GM12875 (cell line): ENCODE results near the gene TTC38.
"Not testable (repeated sequence)": the region's sequence is repeated elsewhere in the genome, so short reads cannot be mapped to it uniquely, and the experiment has no call there.

Source experiments
- H3K4me3 ChIP-seq: one replicate; pipeline ENCODE4 v1.5.1; 2011; ENCODE audit warnings: low read depth, low read length, control low read depth
- CTCF ChIP-seq: IDR thresholded peaks from 2 replicates; pipeline ENCODE4 v1.5.1; 2011; ENCODE audit warnings: low read depth, mild to moderate bottlenecking, control low read depth, inconsistent platforms, low read length, moderate library complexity, borderline replicate concordance; ENCODE audit not compliant: insufficient read depth

Gene TTC38

GRCh38 chr22:46309526-46310085 is 41.8 kb downstream of the TTC38 start:
- no peak for TF ChIP-seq CTCF

GRCh38 chr22:46312056-46312455 is 44.2 kb downstream of the TTC38 start:
- no peak overlapping the region for H3K4me3 ChIP-seq
- TF ChIP-seq CTCF = no peak

More at GRCh38 chr22:46309526-46310085, 41.8 kb downstream of the TTC38 start:
- no peak overlapping the region for H3K4me3 ChIP-seq

GRCh38 chr22:46312848-46313247 is 45.0 kb downstream of the TTC38 start:
- H3K4me3 ChIP-seq = not testable (repeated sequence)

GRCh38 chr22:46315976-46316375 is 48.2 kb downstream of the TTC38 start:
- no peak for TF ChIP-seq CTCF
- H3K4me3 ChIP-seq = no peak overlapping the region

- no peak for TF ChIP-seq CTCF
- H3K4me3 ChIP-seq = no peak overlapping the region
Measured at GRCh38 chr22:46317646-46318045, 49.8 kb downstream of the TTC38 start.

GRCh38 chr22:46318576-46318975 is 50.8 kb downstream of the TTC38 start:
- H3K4me3 ChIP-seq = no peak overlapping the region
- no peak for TF ChIP-seq CTCF

- no peak for TF ChIP-seq CTCF
- no peak overlapping the region for H3K4me3 ChIP-seq
Measured at GRCh38 chr22:46319319-46319718, 51.5 kb downstream of the TTC38 start.
